ENCODE results near the gene TRPV2. TPM values are rescaled to one million over a fixed set of nuclear protein-coding genes. Genes with fewer than 3 reads are reported as not detected.

Gene TRPV2
- total and polyA plus RNA-seq, 4 donors = 2.9 to 9.3 (median 4.6) TPM

GRCh38 chr17:16438557-16439302 is 23.4 kb downstream of the TRPV2 start:
- Histone ChIP-seq H3K4me3 (ENCODE audit: low read depth in 1 of 3, low read length in 3 of 3) (peak overlapping the region; percentile 79 to 89 (median 88)), H3K27ac (ENCODE audit: low read depth in 1 of 2, low read length in 2 of 2) (peak overlapping the region; percentile 85), H3K4me1 (ENCODE audit: control insufficient read depth in 4 of 4, insufficient read depth in 4 of 4, low read length in 3 of 4) (peaks cover 6 to 32% (median 23%) of the 10 kb centered on the region in 4 donors), H3K36me3 (ENCODE audit: control insufficient read depth in 4 of 4, insufficient read depth in 3 of 4, low read depth in 1 of 4, low read length in 3 of 4) (peaks cover 8 to 28% (median 19%) of the 10 kb centered on the region in 4 donors), H3K9me3 (ENCODE audit: control insufficient read depth in 4 of 4, low read length in 3 of 4) (no peaks in the 10 kb centered on the region), H3K9ac (ENCODE audit: low read depth in 1 of 2, low read length in 2 of 2) (peak overlapping the region; percentile 88 to 95), H3K27me3 (ENCODE audit: control insufficient read depth in 4 of 4, insufficient read depth in 4 of 4, low read length in 3 of 4) (no peaks in the 10 kb centered on the region)
- TF ChIP-seq YY1 (IDR thresholded peaks at IDR 0.05) (peak; percentile 92), CTCF (IDR thresholded peaks at IDR 0.05; ENCODE audit: low read depth, low read length, missing input control) (no peak), TAF1 (conservative IDR thresholded peaks at IDR 0.05) (peak; percentile 98), ATF3 (IDR thresholded peaks at IDR 0.05) (peak; percentile 72), FOXA1 (IDR thresholded peaks at IDR 0.05) (peak; percentile 66), JUND (IDR thresholded peaks at IDR 0.05) (peak; percentile 58 to 80), RAD21 (IDR thresholded peaks at IDR 0.05) (peak; percentile 48 to 56), NR2F2 (IDR thresholded peaks at IDR 0.05) (peak; percentile 82), RXRA (IDR thresholded peaks at IDR 0.05) (peak; percentile 56 to 60), SP1 (IDR thresholded peaks at IDR 0.05) (peak; percentile 80), HNF4A (conservative IDR thresholded peaks at IDR 0.05) (peak; percentile 42 to 45), HNF4G (IDR thresholded peaks at IDR 0.05) (no peak), MAX (IDR thresholded peaks at IDR 0.05) (peak; percentile 98), GABPA (IDR thresholded peaks at IDR 0.05 in 1 of 2, conservative IDR thresholded peaks at IDR 0.05 in 1 of 2) (peak in 1 of 2 donors; percentile 51), REST (IDR thresholded peaks at IDR 0.05) (peak; percentile 96), FOXA2 (IDR thresholded peaks at IDR 0.05) (no peak), EGR1 (IDR thresholded peaks at IDR 0.05; ENCODE audit: low read depth in 2 of 2) (peak; percentile 69 to 88), ZBTB33 (IDR thresholded peaks at IDR 0.05) (peak; percentile 92)
- peak; percentile 93 for DNase-seq (ENCODE audit: low spot score)
- WGBS = under 1% methylated on average over 46 of the region's 46 CpGs
